ENCODE data around the gene GPC6. TPM values are rescaled to one million over a fixed set of nuclear protein-coding genes. Genes with fewer than 3 reads are reported as not detected.

GPC6 gene
- total RNA-seq, 4 donors from 2014 or later = 2.7 to 5.7 (median 4.4) TPM

GRCh38 chr13:93859716-93860115 is 633.1 kb downstream of the GPC6 start:
- TF ChIP-seq POLR2AphosphoS5 (IDR thresholded peaks at IDR 0.05) (no peak), CTCF (IDR thresholded peaks at IDR 0.05) (no peak), POLR2A (IDR thresholded peaks at IDR 0.05) (no peak)
- no peak overlapping the region for H3K27ac ChIP-seq
- DNase-seq (ENCODE audit: low spot score in 2 of 2) = no peak
- H3K9me3 ChIP-seq = no peaks in the 10 kb centered on the region
- no peak overlapping the region for H3K4me3 ChIP-seq
- no peaks in the 10 kb centered on the region for H3K4me1 ChIP-seq
- no peaks in the 10 kb centered on the region for H3K27me3 ChIP-seq
- H3K36me3 ChIP-seq = no peaks in the 10 kb centered on the region
- WGBS = 90% methylated on average over 2 of the region's 2 CpGs

- Histone ChIP-seq H3K4me3 (no peak overlapping the region), H3K27ac (no peak overlapping the region), H3K9me3 (no peaks in the 10 kb centered on the region), H3K36me3 (no peaks in the 10 kb centered on the region), H3K27me3 (no peaks in the 10 kb centered on the region), H3K4me1 (no peaks in the 10 kb centered on the region)
- DNase-seq (ENCODE audit: low spot score in 2 of 2) = no peak
- 88% methylated on average over 4 of the region's 4 CpGs for WGBS
- TF ChIP-seq CTCF (IDR thresholded peaks at IDR 0.05) (no peak), POLR2A (IDR thresholded peaks at IDR 0.05) (no peak), POLR2AphosphoS5 (IDR thresholded peaks at IDR 0.05) (no peak), EP300 (IDR thresholded peaks at IDR 0.05) (no peak)
These were observed 635.2 kb downstream of the GPC6 start for GRCh38 chr13:93861818-93862217.

GRCh38 chr13:93862259-93862658 is 635.7 kb downstream of the GPC6 start:
- WGBS = 89% methylated on average over 2 of the region's 2 CpGs
- H3K9me3 ChIP-seq = no peaks in the 10 kb centered on the region

GRCh38 chr13:93865235-93865634 is 638.6 kb downstream of the GPC6 start:
- Histone ChIP-seq H3K27me3 (no peaks in the 10 kb centered on the region), H3K9me3 (no peaks in the 10 kb centered on the region), H3K27ac (no peak overlapping the region), H3K36me3 (no peaks in the 10 kb centered on the region), H3K4me1 (no peaks in the 10 kb centered on the region), H3K4me3 (no peak overlapping the region)
- 74% methylated on average over 3 of the region's 3 CpGs for WGBS
- TF ChIP-seq CTCF (IDR thresholded peaks at IDR 0.05) = no peak
- no peak for TF ChIP-seq POLR2A (IDR thresholded peaks at IDR 0.05)
- no peak for TF ChIP-seq EP300 (IDR thresholded peaks at IDR 0.05)
- no peak for TF ChIP-seq POLR2AphosphoS5 (IDR thresholded peaks at IDR 0.05)
- DNase-seq (ENCODE audit: low spot score in 2 of 2) = no peak

More at GRCh38 chr13:93862259-93862658, 635.7 kb downstream of the GPC6 start:
- TF ChIP-seq POLR2AphosphoS5 (IDR thresholded peaks at IDR 0.05) (no peak), CTCF (IDR thresholded peaks at IDR 0.05) (no peak), POLR2A (IDR thresholded peaks at IDR 0.05) (no peak), EP300 (IDR thresholded peaks at IDR 0.05) (no peak)
- no peaks in the 10 kb centered on the region for H3K36me3 ChIP-seq
- no peak overlapping the region for H3K27ac ChIP-seq
- no peak overlapping the region for H3K4me3 ChIP-seq
- no peaks in the 10 kb centered on the region for H3K27me3 ChIP-seq
- H3K4me1 ChIP-seq = no peaks in the 10 kb centered on the region
- DNase-seq (ENCODE audit: low spot score in 2 of 2) = no peak

GRCh38 chr13:93867481-93867880 is 640.9 kb downstream of the GPC6 start:
- Histone ChIP-seq H3K4me3 (no peak overlapping the region), H3K9me3 (no peaks in the 10 kb centered on the region), H3K27ac (no peak overlapping the region), H3K36me3 (no peaks in the 10 kb centered on the region), H3K4me1 (no peaks in the 10 kb centered on the region), H3K27me3 (no peaks in the 10 kb centered on the region)
- 97% methylated on average over 3 of the region's 3 CpGs for WGBS
- TF ChIP-seq CTCF (IDR thresholded peaks at IDR 0.05) = no peak
- no peak for TF ChIP-seq POLR2A (IDR thresholded peaks at IDR 0.05)
- no peak for TF ChIP-seq POLR2AphosphoS5 (IDR thresholded peaks at IDR 0.05)
- DNase-seq (ENCODE audit: low spot score in 2 of 2) = no peak

Data from suprapubic skin (tissue), 4 donors.